Coronary artery (tissue), 2 donors: ENCODE results near the gene DIRAS1.
"Not testable (repeated sequence)": the region's sequence is repeated elsewhere in the genome, so short reads cannot be mapped to it uniquely, and the experiment has no call there.

Experiments used
- DNase-seq: peaks from one replicate; pipeline ENCODE4 v3.0.0-alpha.2; 2017; ENCODE audit warnings: low spot score
- H3K27ac ChIP-seq, 2 donors: fragments of 200-600 bp; sonication (generic); one replicate each; pipeline ENCODE4 v1.5.1; 2016 to 2019
- H3K4me3 ChIP-seq: fragments of 200-600 bp; sonication (generic); 2 replicates; pipeline ENCODE4 v1.5.1; 2016; ENCODE audit warnings: mild to moderate bottlenecking, moderate library complexity
- CTCF ChIP-seq: fragments of 200-600 bp; sonication (generic); IDR thresholded peaks from one replicate; pipeline ENCODE4 v1.5.1; 2019; ENCODE audit warnings: antibody characterized with exemption

DIRAS1 gene

DNA sequence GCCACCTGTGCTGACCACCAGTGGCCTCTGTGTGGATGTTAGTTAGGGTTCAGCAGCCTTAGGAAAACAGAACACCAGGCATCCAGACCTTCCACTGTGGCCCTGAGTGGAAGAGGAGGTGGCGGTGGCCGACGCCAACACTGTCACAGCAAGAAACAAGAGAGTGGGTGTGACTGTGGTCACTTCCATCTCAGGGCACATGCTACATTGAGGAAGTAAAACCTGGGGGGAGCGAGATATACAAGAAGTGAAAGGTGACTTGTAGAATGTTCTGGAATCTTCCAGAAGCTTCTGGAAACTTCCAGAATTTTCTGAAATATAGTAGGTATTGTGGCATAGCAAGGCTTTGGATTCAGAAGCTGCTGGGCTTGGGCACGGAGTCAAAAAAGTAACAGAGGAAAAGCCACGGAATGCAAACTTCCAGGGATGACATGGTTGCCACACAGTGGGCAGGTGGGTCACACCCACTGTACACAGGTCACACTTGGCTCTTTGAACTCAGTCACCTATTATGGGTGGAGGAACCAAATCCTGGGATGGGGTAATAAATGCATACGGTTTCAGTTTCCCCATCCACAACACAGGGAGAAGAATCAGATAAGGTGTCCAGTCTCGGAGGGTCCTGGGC is 43.0 kb downstream of the DIRAS1 start:
- no peak for TF ChIP-seq CTCF
- Histone ChIP-seq H3K27ac (no peak overlapping the region), H3K4me3 (no peak overlapping the region)
- no peak for DNase-seq

DNA sequence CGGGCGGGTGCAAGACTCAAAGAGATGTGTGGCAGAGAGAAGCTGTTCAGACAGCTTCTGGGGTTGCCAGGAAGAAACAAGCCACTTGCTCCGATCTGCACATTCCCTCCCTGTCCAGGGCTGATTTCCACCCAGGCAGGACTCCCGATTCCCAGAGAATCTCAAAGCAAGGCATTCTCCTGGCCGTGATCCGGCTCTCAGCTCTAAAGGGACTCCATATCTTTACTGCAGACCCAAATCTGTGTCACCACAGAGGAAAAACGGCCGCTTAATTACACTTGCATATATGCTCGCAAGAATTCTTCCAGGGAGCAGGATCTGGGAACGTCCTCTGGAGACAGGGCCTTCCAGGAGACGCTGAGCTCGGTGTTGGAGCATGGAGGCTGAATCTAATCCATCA is 44.3 kb downstream of the DIRAS1 start:
- no peak overlapping the region for H3K27ac ChIP-seq
- no peak for DNase-seq
- no peak for TF ChIP-seq CTCF
- no peak overlapping the region for H3K4me3 ChIP-seq

GRCh38 chr19:2675892-2676291 is 45.3 kb downstream of the DIRAS1 start:
- TF ChIP-seq CTCF = no peak
- Histone ChIP-seq H3K4me3 (no peak overlapping the region), H3K27ac (no peak overlapping the region)
- DNase-seq = no peak

DNA sequence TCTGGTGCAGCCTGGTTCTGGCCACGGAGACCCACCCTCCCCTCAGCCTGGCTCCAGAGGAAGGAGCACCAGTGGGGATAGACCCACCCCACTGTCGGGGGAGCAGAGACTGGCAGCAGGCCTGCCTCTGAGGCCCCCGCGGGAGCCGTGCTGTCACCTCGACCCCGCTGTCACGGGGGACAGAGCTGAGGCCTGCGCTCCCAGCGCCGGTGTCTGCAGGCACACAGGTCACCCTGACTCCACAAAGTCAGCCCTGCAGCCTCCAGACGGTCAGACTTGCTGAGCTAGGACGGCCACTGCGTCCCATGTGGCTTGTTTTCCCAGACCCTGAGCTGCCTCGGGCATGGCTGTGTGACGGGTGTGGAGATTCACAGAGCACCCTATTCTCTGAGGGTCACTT is 51.0 kb downstream of the DIRAS1 start:
- TF ChIP-seq CTCF = no peak
- no peak overlapping the region for H3K4me3 ChIP-seq
- no peak for DNase-seq
- H3K27ac ChIP-seq = no peak overlapping the region

- H3K27ac ChIP-seq = no peak overlapping the region
- no peak for DNase-seq
- H3K4me3 ChIP-seq = no peak overlapping the region
- no peak for TF ChIP-seq CTCF
These were observed 52.9 kb downstream of the DIRAS1 start for GRCh38 chr19:2668175-2668763.

GRCh38 chr19:2667349-2667748 is 53.8 kb downstream of the DIRAS1 start:
- DNase-seq, H3K27ac ChIP-seq, H3K4me3 ChIP-seq: not testable (repeated sequence)

DNA sequence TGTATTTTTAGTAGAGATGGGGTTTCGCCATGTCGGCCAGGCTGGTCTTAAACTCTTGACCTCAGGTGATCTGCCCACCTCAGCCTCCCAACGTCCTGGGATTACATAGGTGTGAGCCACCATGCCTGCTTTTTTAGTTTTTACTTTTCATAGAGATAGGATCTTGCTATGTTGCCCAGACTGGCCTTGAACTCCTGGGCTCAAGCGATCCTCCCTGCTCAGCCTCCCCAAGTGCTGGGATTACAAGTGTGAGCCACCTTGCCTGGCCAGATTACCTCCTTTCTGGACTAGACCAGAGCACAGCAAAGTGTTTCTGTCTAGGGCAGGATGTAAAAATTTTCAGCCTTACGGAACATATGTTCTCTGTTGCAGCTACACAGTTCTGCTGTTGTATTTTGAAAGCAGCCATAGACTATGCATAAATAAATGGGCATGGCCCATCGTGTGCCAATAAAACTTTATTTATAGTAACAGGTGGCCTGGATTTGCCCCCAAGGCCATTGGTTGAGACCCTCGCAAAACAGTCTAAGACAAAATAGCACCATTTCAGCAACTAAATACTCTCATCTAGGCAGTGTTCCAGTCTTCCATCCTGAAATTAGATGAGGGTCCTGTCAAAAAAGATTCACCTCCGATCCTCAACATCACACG is 54.7 kb downstream of the DIRAS1 start:
- Histone ChIP-seq H3K4me3 (no peak overlapping the region), H3K27ac (no peak overlapping the region)
- no peak for TF ChIP-seq CTCF
- no peak for DNase-seq
